ENCODE data around the gene PDXK. TPM values are rescaled to one million over a fixed set of nuclear protein-coding genes. Genes with fewer than 3 reads are reported as not detected.
A peak's percentile ranks its signal among the peaks of the same experiment; 100 is the strongest.

PDXK gene
- total RNA-seq, 1 experiment from 2014 or later: 210 TPM

- ChIA-PET CTCF (interaction anchor here (1.3 kb wide), 1 partner anchor 69 kb away, joined by 5 read pairs; the partner anchor contains the start of gene RRP1), POLR2A (interaction anchor here (0.7 to 3.0 kb wide), 9 partner anchors 8 to 68 kb away, joined by 3 to 13 read pairs (median 3); partner anchors contain the start of genes HSF2BP, RRP1 and RRP1B)
- peaks cover 41% of the 10 kb centered on the region for H3K36me3 Mint-ChIP-seq (ENCODE audit: insufficient read depth, unreplicated experiment)
- H3K4me1 Mint-ChIP-seq (ENCODE audit: insufficient read depth, unreplicated experiment): peaks cover 21% of the 10 kb centered on the region
- H3K27me3 Mint-ChIP-seq (ENCODE audit: insufficient read depth, unreplicated experiment): no peaks in the 10 kb centered on the region
- BruUV-seq (replicated peaks): no TSS peak
- H3K9me3 Mint-ChIP-seq (ENCODE audit: unreplicated experiment): no peaks in the 10 kb centered on the region
- TF ChIP-seq, protein P1, sequence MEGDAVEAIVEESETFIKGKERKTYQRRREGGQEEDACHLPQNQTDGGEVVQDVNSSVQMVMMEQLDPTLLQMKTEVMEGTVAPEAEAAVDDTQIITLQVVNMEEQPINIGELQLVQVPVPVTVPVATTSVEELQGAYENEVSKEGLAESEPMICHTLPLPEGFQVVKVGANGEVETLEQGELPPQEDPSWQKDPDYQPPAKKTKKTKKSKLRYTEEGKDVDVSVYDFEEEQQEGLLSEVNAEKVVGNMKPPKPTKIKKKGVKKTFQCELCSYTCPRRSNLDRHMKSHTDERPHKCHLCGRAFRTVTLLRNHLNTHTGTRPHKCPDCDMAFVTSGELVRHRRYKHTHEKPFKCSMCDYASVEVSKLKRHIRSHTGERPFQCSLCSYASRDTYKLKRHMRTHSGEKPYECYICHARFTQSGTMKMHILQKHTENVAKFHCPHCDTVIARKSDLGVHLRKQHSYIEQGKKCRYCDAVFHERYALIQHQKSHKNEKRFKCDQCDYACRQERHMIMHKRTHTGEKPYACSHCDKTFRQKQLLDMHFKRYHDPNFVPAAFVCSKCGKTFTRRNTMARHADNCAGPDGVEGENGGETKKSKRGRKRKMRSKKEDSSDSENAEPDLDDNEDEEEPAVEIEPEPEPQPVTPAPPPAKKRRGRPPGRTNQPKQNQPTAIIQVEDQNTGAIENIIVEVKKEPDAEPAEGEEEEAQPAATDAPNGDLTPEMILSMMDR (IDR thresholded peaks at IDR 0.05; ENCODE audit: unreplicated experiment): no peak
- peak overlapping the region; percentile 74 for H3K27ac Mint-ChIP-seq (ENCODE audit: low read depth, unreplicated experiment)
- DNase-seq (ENCODE audit: unreplicated experiment): no peak
- peak overlapping the region; percentile 85 for H3K4me3 Mint-ChIP-seq (ENCODE audit: unreplicated experiment)
- intact Hi-C loops (cut with micrococcal nuclease): no loop called here
Observed at GRCh38 chr21:43721206-43721605, 2.3 kb downstream of the PDXK start.

GRCh38 chr21:43721939-43722338 is 3.0 kb downstream of the PDXK start:
- no peaks in the 10 kb centered on the region for H3K9me3 Mint-ChIP-seq (ENCODE audit: unreplicated experiment)
- DNase-seq (ENCODE audit: unreplicated experiment): no peak
- ChIA-PET POLR2A (interaction anchor here (1.2 to 3.0 kb wide), 4 partner anchors 9 to 68 kb away, joined by 3 to 13 read pairs (median 8); partner anchors contain the start of genes HSF2BP, RRP1 and RRP1B), CTCF (interaction anchor here (0.6 to 1.3 kb wide), 2 partner anchors 68 to 190 kb away, joined by 3 to 5 read pairs; partner anchors contain the start of gene RRP1)
- TF ChIP-seq, protein P1 (IDR thresholded peaks at IDR 0.05; ENCODE audit: unreplicated experiment): no peak
- peak overlapping the region; percentile 85 for H3K4me3 Mint-ChIP-seq (ENCODE audit: unreplicated experiment)
- H3K36me3 Mint-ChIP-seq (ENCODE audit: insufficient read depth, unreplicated experiment): peaks cover 41% of the 10 kb centered on the region
- peak overlapping the region; percentile 74 for H3K27ac Mint-ChIP-seq (ENCODE audit: low read depth, unreplicated experiment)
- peaks cover 27% of the 10 kb centered on the region for H3K4me1 Mint-ChIP-seq (ENCODE audit: insufficient read depth, unreplicated experiment)
- intact Hi-C loops (cut with micrococcal nuclease): no loop called here
- TSS peak; percentile 11 for BruUV-seq (replicated peaks)
- no peaks in the 10 kb centered on the region for H3K27me3 Mint-ChIP-seq (ENCODE audit: insufficient read depth, unreplicated experiment)

GRCh38 chr21:43723648-43724047 is 4.7 kb downstream of the PDXK start:
- intact Hi-C loops (cut with micrococcal nuclease): no loop called here
- H3K9me3 Mint-ChIP-seq (ENCODE audit: unreplicated experiment): no peaks in the 10 kb centered on the region
- ChIA-PET POLR2A (no interaction called here), CTCF (no interaction called here)
- TF ChIP-seq, protein P1 (IDR thresholded peaks at IDR 0.05; ENCODE audit: unreplicated experiment): no peak
- TSS peak; percentile 7 for BruUV-seq (replicated peaks)
- H3K4me1 Mint-ChIP-seq (ENCODE audit: insufficient read depth, unreplicated experiment): peaks cover 44% of the 10 kb centered on the region
- DNase-seq (ENCODE audit: unreplicated experiment): no peak
- H3K27me3 Mint-ChIP-seq (ENCODE audit: insufficient read depth, unreplicated experiment): no peaks in the 10 kb centered on the region
- H3K4me3 Mint-ChIP-seq (ENCODE audit: unreplicated experiment): no peak overlapping the region
- H3K27ac Mint-ChIP-seq (ENCODE audit: low read depth, unreplicated experiment): no peak overlapping the region
- H3K36me3 Mint-ChIP-seq (ENCODE audit: insufficient read depth, unreplicated experiment): peaks cover 46% of the 10 kb centered on the region

DNA sequence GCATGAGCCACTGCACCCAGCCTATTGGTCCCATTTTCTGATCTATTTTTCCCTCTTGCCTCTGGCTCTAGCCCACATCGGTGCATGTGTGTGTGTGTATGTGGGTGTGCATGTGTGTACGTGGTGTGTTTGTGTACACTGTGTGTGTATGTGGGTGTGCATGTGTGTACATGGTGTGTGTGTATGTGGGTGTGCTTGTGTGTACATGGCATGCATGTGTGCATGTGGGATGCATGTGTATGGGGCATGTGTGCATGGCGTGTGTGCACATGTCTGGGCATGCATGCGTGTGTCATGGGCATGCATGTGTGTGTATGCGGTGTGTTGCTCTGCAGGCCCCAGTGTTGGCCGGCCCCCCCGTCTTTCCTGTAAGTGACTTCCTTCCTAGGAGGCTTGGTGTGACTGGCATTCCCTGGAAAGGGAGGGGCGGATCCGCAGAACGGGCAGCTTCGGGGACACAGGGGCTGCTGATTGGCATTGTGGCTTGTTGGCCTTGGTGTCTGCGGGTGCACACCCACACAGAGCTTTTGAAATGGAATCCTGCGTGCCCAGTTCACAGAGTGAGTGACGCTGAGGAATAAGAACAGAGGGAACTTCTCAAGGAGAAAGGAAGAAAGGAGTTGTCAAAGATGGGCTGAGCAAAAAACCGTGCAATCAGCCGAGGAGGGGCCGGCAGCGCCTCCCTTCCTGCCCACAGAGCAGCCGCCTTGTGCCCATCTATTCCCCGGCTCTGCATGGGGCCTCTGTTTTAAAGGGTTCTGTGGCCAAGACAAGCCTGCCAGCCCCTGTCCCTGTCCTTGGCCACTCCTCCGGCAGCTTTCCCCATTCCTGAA is 8.0 kb downstream of the PDXK start:
- no peak for DNase-seq (ENCODE audit: unreplicated experiment)
- POLR2A ChIA-PET: interaction anchor here (2.0 to 4.8 kb wide), 5 partner anchors 11 to 62 kb away, joined by 8 to 37 read pairs (median 11); partner anchors contain the start of gene RRP1

More for the DNA sequence above, 8.0 kb downstream of the PDXK start:
- Mint-ChIP-seq H3K36me3 (ENCODE audit: insufficient read depth, unreplicated experiment) (peaks cover 57% of the 10 kb centered on the region), H3K27me3 (ENCODE audit: insufficient read depth, unreplicated experiment) (no peaks in the 10 kb centered on the region), H3K27ac (ENCODE audit: low read depth, unreplicated experiment) (peak overlapping the region; percentile 86), H3K4me3 (ENCODE audit: unreplicated experiment) (peak overlapping the region; percentile 69), H3K9me3 (ENCODE audit: unreplicated experiment) (no peaks in the 10 kb centered on the region), H3K4me1 (ENCODE audit: insufficient read depth, unreplicated experiment) (peaks cover 58% of the 10 kb centered on the region)
- CTCF ChIA-PET: interaction anchor here (0.7 kb wide), 1 partner anchor 146 kb away, joined by 3 read pairs; no protein-coding TSS in a partner anchor
- intact Hi-C loops (cut with micrococcal nuclease): no loop called here
- TF ChIP-seq, protein P1 (IDR thresholded peaks at IDR 0.05; ENCODE audit: unreplicated experiment): no peak
- no TSS peak for BruUV-seq (replicated peaks)
